Endothelial cell of umbilical vein (primary cell): ENCODE results near the gene DSCAML1. TPM values are rescaled to one million over a fixed set of nuclear protein-coding genes. Genes with fewer than 3 reads are reported as not detected.

Source experiments
- BruUV-seq: library from RNA; stranded (reverse); fragments of 400-500 nt; replicated peaks from 2 replicates; lab custom pipeline; 2021; lab: Mats Ljungman, UMichigan
- CTCF ChIA-PET: fragments of 300-600, 350-600 bp; sonication (Branson Sonifier 250); formaldehyde crosslinking; loops from one replicate; lab custom pipeline; 2021; ENCODE audit warnings: antibody characterized with exemption, inconsistent platforms; lab: Charles Lee
- POLR2A ChIA-PET: fragments of 300-600, 350-600 bp; sonication (Branson Sonifier 250); formaldehyde crosslinking; loops from one replicate; lab custom pipeline; 2021; ENCODE audit warnings: antibody characterized with exemption, inconsistent platforms; lab: Charles Lee
- DNase-seq: peaks from one replicate; pipeline ENCODE4 v3.0.0-alpha.2; 2011; ENCODE audit warnings: low read depth, low spot score
- FAIRE-seq: peaks from 2 replicates; lab custom pipeline; 2011; peaks lifted over from hg19 to GRCh38; lab: Jason Lieb, UNC
- H2AFZ ChIP-seq: 2 replicates; pipeline ENCODE4 v1.6.0; 2012; ENCODE audit warnings: low read depth, low read length, control low read depth, inconsistent platforms
- H3K27ac ChIP-seq: 2 replicates; pipeline ENCODE4 v1.5.1; 2011; ENCODE audit warnings: low read depth, mild to moderate bottlenecking, control low read depth, low read length, moderate library complexity; ENCODE audit not compliant: insufficient read depth
- H3K27me3 ChIP-seq, 2 experiments: 2 replicates each; pipeline versions ENCODE4 v1.6.0 to v1.6.1; 2011; ENCODE audit warnings: low read length in 2 of 2, mixed read lengths in 1 of 2; ENCODE audit not compliant: control insufficient read depth in 2 of 2, insufficient read depth in 2 of 2
- H3K36me3 ChIP-seq, 2 experiments: 2 replicates in 1 of 2; 3 replicates in 1 of 2; pipeline ENCODE4 v1.5.1; 2011; ENCODE audit warnings: low read length in 2 of 2, mild to moderate bottlenecking in 1 of 2, moderate library complexity in 1 of 2; ENCODE audit not compliant: control insufficient read depth in 2 of 2, insufficient read depth in 2 of 2; ENCODE audit errors: extremely low read depth in 1 of 2
- H3K4me1 ChIP-seq: 3 replicates; pipeline ENCODE4 v1.5.1; 2011; ENCODE audit warnings: mild to moderate bottlenecking, low read length; ENCODE audit not compliant: control insufficient read depth, insufficient read depth; ENCODE audit errors: extremely low read depth
- H3K4me2 ChIP-seq: 2 replicates; pipeline ENCODE4 v1.6.1; 2011; ENCODE audit warnings: low read length, control low read depth, mixed read lengths; ENCODE audit not compliant: insufficient read depth
- H3K4me3 ChIP-seq, 3 experiments: fragments of 200-600 bp in 1 of 3; sonication (generic), shearing (Covaris generic) in 1 of 3; replicated peaks in 1 of 3; 2 replicates each; pipeline ENCODE4 v1.5.1; 2011 to 2016; ENCODE audit warnings: control low read depth in 3 of 3, low read length in 3 of 3, mild to moderate bottlenecking in 2 of 3, inconsistent platforms in 1 of 3, low read depth in 1 of 3, moderate library complexity in 1 of 3; ENCODE audit not compliant: insufficient read depth in 1 of 3
- H3K79me2 ChIP-seq: 2 replicates; pipeline ENCODE4 v1.6.0; 2012; ENCODE audit warnings: low read length, inconsistent platforms; ENCODE audit not compliant: control insufficient read depth, insufficient read depth
- H3K9ac ChIP-seq: replicated peaks from 2 replicates; pipeline ENCODE3; 2011; ENCODE audit warnings: low read length, control low read depth; ENCODE audit not compliant: insufficient read depth; ENCODE audit errors: extremely low read depth
- H3K9me1 ChIP-seq: replicated peaks from 3 replicates; pipeline ENCODE4 v1.6.0; 2011; ENCODE audit warnings: mild to moderate bottlenecking, low read length; ENCODE audit not compliant: control insufficient read depth, insufficient read depth; ENCODE audit errors: extremely low read depth
- H3K9me3 ChIP-seq: replicated peaks from 2 replicates; pipeline ENCODE4 v1.5.1; 2012; ENCODE audit warnings: low read length, inconsistent platforms; ENCODE audit not compliant: control insufficient read depth, insufficient read depth
- H4K20me1 ChIP-seq: replicated peaks from 2 replicates; pipeline ENCODE3; 2011; ENCODE audit warnings: mild to moderate bottlenecking, low read length; ENCODE audit not compliant: control insufficient read depth, insufficient read depth; ENCODE audit errors: extremely low read depth
- EZH2 ChIP-seq: IDR thresholded peaks from 2 replicates; pipeline ENCODE4 v1.6.1; 2012; ENCODE audit warnings: borderline replicate concordance, low read depth, mild to moderate bottlenecking, moderate library complexity, low read length, inconsistent platforms; ENCODE audit not compliant: severe bottlenecking
- JUN ChIP-seq: IDR thresholded peaks from 2 replicates; pipeline ENCODE4 v1.6.1; 2011; ENCODE audit warnings: borderline replicate concordance, low read depth; ENCODE audit not compliant: insufficient read length, insufficient read depth
- MAX ChIP-seq: IDR thresholded peaks from 2 replicates; pipeline ENCODE4 v1.6.1; 2011; ENCODE audit not compliant: insufficient read depth, insufficient read length
- MYC ChIP-seq: IDR thresholded peaks from one replicate; pipeline ENCODE4 v1.6.1; 2011; ENCODE audit warnings: mild to moderate bottlenecking, low read depth, low read length
- POLR2A ChIP-seq: IDR thresholded peaks from 2 replicates; pipeline ENCODE4 v1.6.1; 2012; ENCODE audit warnings: low read depth, mild to moderate bottlenecking, control low read depth, low read length
- dilution Hi-C: fragments of 300-500 bp; cut with MboI; formaldehyde crosslinking; loops from one replicate; pipeline ENCODE4 v1.15.0; 2019; ENCODE audit warnings: low sequenced_read_pairs; ENCODE audit not compliant: extremely low pct_ligation_motif_present
- intact Hi-C: fragments of 100-400 bp; cut with micrococcal nuclease; formaldehyde crosslinking; loops from one replicate; pipeline ENCODE4 v1.10.0; 2022
- polyA plus RNA-seq, 4 experiments: library from polyadenylated mRNA; depleted of rRNA in 3 of 4; stranded (reverse) in 3 of 4; unstranded in 1 of 4; fragments of >200 nt; gene quantifications; 2 replicates each; pipeline versions ENCODE4 v1.2.1 to v1.2.3, GENCODE V29; 2011 to 2012; ENCODE audit warnings: missing spikeins in 1 of 4
- total RNA-seq: library from RNA; stranded (reverse); gene quantifications from 2 replicates; pipeline ENCODE4 v1.2.3, GENCODE V29; 2021
- TF ChIP-seq, protein P1 (sequence below), 2 donors: IDR thresholded peaks; 1 replicate in 1 of 2; 2 replicates in 1 of 2; pipeline ENCODE4 v1.5.1; 2011; ENCODE audit warnings: low read length in 2 of 2, mild to moderate bottlenecking in 2 of 2, moderate library complexity in 2 of 2, control low read depth in 1 of 2, inconsistent platforms in 1 of 2, low read depth in 1 of 2; ENCODE audit not compliant: insufficient read depth in 1 of 2; ENCODE audit errors: extremely low read depth in 1 of 2

The DSCAML1 gene
- total and polyA plus RNA-seq, 2 donors (not counting 3 experiments of a cell fraction or from before 2014, with no cell fraction given): not detected

DNA sequence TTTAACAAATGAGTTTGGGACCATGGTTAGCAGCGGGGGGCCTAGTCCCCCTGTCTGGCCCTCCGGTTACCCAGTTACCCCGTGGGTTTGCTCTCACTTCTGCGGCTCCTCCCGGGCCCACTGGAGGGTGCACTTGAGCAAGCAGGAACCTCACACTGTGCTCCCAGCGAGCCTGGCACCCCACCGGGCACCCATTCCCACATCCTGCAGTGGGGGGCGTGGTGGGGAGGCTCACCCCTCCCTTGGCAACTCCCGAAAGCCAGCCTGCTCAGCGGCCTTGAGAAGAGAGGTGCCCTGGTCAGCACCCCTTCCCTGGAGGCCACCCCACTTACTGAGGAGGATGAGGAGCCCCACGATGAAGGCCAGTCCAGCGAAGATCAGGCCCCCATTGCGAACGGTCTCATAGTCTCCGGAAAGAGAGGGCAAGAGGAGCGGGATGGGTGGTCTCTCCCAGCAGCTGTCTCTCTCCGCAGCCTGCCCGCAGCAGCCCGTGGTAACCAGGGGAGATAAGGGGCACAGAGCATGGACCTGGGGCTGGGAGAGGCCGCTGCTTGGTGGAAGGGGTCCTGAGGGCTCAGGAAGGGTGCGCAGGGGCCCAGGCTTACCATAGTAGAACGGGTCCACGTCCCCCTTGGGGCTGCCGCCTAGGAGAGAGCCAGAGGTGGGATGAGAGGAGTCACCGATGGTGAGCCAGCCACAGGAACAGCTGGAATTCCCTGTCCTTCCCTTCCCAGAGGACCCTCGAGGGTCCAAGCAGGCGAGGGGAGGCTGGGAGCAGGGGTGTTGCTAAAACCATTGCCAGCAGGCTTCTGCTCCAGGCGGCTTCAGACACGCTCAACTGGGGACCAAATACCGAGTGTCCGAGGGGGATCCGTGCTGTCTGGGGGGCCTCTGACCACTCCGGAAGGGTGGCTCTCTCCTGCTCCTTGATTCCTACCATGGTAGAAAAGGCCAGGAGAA is 25.3 kb upstream of the DSCAML1 start:
- Histone ChIP-seq H3K4me1 (peaks cover 39% of the 10 kb centered on the region), H2AFZ (no peak overlapping the region), H3K9ac (no peak overlapping the region), H4K20me1 (no peaks in the 10 kb centered on the region), H3K36me3 (no peaks in the 10 kb centered on the region), H3K4me3 (no peak overlapping the region), H3K27me3 (no peaks in the 10 kb centered on the region), H3K9me3 (no peaks in the 10 kb centered on the region), H3K9me1 (no peaks in the 10 kb centered on the region), H3K4me2 (no peak overlapping the region), H3K27ac (no peak overlapping the region), H3K79me2 (no peaks in the 10 kb centered on the region)
- POLR2A ChIA-PET: no interaction called here
- no peak for TF ChIP-seq EZH2
- TF ChIP-seq POLR2A: no peak
- TF ChIP-seq, protein P1, sequence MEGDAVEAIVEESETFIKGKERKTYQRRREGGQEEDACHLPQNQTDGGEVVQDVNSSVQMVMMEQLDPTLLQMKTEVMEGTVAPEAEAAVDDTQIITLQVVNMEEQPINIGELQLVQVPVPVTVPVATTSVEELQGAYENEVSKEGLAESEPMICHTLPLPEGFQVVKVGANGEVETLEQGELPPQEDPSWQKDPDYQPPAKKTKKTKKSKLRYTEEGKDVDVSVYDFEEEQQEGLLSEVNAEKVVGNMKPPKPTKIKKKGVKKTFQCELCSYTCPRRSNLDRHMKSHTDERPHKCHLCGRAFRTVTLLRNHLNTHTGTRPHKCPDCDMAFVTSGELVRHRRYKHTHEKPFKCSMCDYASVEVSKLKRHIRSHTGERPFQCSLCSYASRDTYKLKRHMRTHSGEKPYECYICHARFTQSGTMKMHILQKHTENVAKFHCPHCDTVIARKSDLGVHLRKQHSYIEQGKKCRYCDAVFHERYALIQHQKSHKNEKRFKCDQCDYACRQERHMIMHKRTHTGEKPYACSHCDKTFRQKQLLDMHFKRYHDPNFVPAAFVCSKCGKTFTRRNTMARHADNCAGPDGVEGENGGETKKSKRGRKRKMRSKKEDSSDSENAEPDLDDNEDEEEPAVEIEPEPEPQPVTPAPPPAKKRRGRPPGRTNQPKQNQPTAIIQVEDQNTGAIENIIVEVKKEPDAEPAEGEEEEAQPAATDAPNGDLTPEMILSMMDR (IDR thresholded peaks at IDR 0.05; ENCODE audit: extremely low read depth in 1 of 2, insufficient read depth in 1 of 2, low read depth in 1 of 2, low read length in 2 of 2): peak; percentile 37 to 83
- no peak for TF ChIP-seq MYC
- no peak for TF ChIP-seq JUN
- TF ChIP-seq MAX: no peak
- no TSS peak for BruUV-seq
- DNase-seq: no peak
- FAIRE-seq: no peak
- intact Hi-C loops (loop anchor here (1.0 kb wide), 3 partner anchors 85 to 231 kb away; no protein-coding TSS in a partner anchor), dilution Hi-C loops (no loop called here)
- CTCF ChIA-PET: interaction anchor here (1.0 to 12.2 kb wide), 13 partner anchors 11 to 396 kb away, joined by 3 to 520 read pairs (median 6); no protein-coding TSS in a partner anchor
